Mucosa of descending colon (tissue), 3 donors: Measurements from ENCODE around the gene NFATC3. TPM values are rescaled to one million over a fixed set of nuclear protein-coding genes. Genes with fewer than 3 reads are reported as not detected.
"Not testable (repeated sequence)": the region's sequence is repeated elsewhere in the genome, so short reads cannot be mapped to it uniquely, and the experiment has no call there.

Source experiments
- ATAC-seq: fragments of 200-7000 bp; cut with Tn5 transposase; one replicate; pipeline ENCODE4 v1.9.1; 2020; ENCODE audit warnings: mild to moderate bottlenecking, moderate library complexity
- DNase-seq, 3 donors: peaks; one replicate each; pipeline ENCODE4 v3.0.0-alpha.2; 2020
- H3K36me3 ChIP-seq: fragments of 200-600 bp; one replicate; pipeline ENCODE4 v1.8.0; 2021; ENCODE audit warnings: low read depth, mild to moderate bottlenecking
- H3K4me1 ChIP-seq: fragments of 200-600 bp; one replicate; pipeline ENCODE4 v1.8.0; 2021; ENCODE audit warnings: low read depth, mild to moderate bottlenecking
- H3K4me3 ChIP-seq: fragments of 200-600 bp; one replicate; pipeline ENCODE4 v1.8.0; 2021; ENCODE audit warnings: mild to moderate bottlenecking
- H3K9me3 ChIP-seq: fragments of 200-600 bp; one replicate; pipeline ENCODE4 v1.8.0; 2021; ENCODE audit warnings: mild to moderate bottlenecking
- CTCF ChIP-seq: fragments of 200-600 bp; IDR thresholded peaks from one replicate; pipeline ENCODE4 v1.8.0; 2022; ENCODE audit warnings: antibody characterized with exemption, mild to moderate bottlenecking
- intact Hi-C, 2 donors: fragments of 100-400 bp; cut with DNase I in 1 of 2; cut with micrococcal nuclease in 1 of 2; formaldehyde crosslinking; loops; one replicate each; pipeline versions ENCODE4 v1.11.0 to v1.11.1; 2022; cut with DNase I, micrococcal nuclease
- total RNA-seq, 3 donors: library from RNA; stranded (reverse); fragmentation: NEBNext Ultra II Directional in 2 of 3; extraction: Animal tissue kit (Norgen Biotek cat#: 25700) in 2 of 3; gene quantifications; one replicate each; pipeline versions ENCODE4 v1.2.1 to v1.2.4, GENCODE V29; 2021 to 2023
- donor health status: DM: no; HTN: no; CAD: no; lungs with moderate emphysema.
- donor health status: DM: no; HTN: no; CAD: no.
- donor health status: DM: no; HTN: yes; CAD: no.

NFATC3 gene
- total RNA-seq, 3 donors from 2014 or later = 24.2 to 44.0 (median 25.5) TPM

- no peaks in the 10 kb centered on the region for H3K9me3 ChIP-seq
- intact Hi-C loops = no loop called here
These were observed 43.6 kb downstream of the NFATC3 start for GRCh38 chr16:68128577-68129305.

GRCh38 chr16:68130520-68130919 lies 45.4 kb downstream of the NFATC3 start:
- no peaks in the 10 kb centered on the region for H3K36me3 ChIP-seq
- DNase-seq (no peak), ATAC-seq (no peak)
- H3K4me1 ChIP-seq = no peaks in the 10 kb centered on the region
- no peaks in the 10 kb centered on the region for H3K9me3 ChIP-seq
- intact Hi-C loops = no loop called here
- H3K4me3 ChIP-seq = no peak overlapping the region
- no peak for TF ChIP-seq CTCF

More at GRCh38 chr16:68128577-68129305, 43.6 kb downstream of the NFATC3 start:
- Histone ChIP-seq H3K4me3 (no peak overlapping the region), H3K36me3 (no peaks in the 10 kb centered on the region), H3K4me1 (no peaks in the 10 kb centered on the region)
- ATAC-seq (no peak), DNase-seq (no peak)
- no peak for TF ChIP-seq CTCF

GRCh38 chr16:68131813-68132706 lies 46.9 kb downstream of the NFATC3 start:
- Histone ChIP-seq H3K4me3 (no peak overlapping the region), H3K36me3 (no peaks in the 10 kb centered on the region), H3K9me3 (no peaks in the 10 kb centered on the region), H3K4me1 (no peaks in the 10 kb centered on the region)
- ATAC-seq = no peak
- TF ChIP-seq CTCF = no peak
- no peak for DNase-seq
- intact Hi-C loops = no loop called here

GRCh38 chr16:68133000-68133399 lies 47.8 kb downstream of the NFATC3 start:
- intact Hi-C loops, H3K9me3 ChIP-seq, ATAC-seq, H3K4me1 ChIP-seq, H3K36me3 ChIP-seq, DNase-seq, H3K4me3 ChIP-seq: not testable (repeated sequence)

GRCh38 chr16:68134644-68135043 lies 49.5 kb downstream of the NFATC3 start:
- DNase-seq (no peak), ATAC-seq (no peak)
- Histone ChIP-seq H3K9me3 (no peaks in the 10 kb centered on the region), H3K4me1 (no peaks in the 10 kb centered on the region), H3K4me3 (no peak overlapping the region), H3K36me3 (no peaks in the 10 kb centered on the region)
- no peak for TF ChIP-seq CTCF
- intact Hi-C loops = no loop called here

GRCh38 chr16:68136515-68136914 lies 51.3 kb downstream of the NFATC3 start:
- Histone ChIP-seq H3K9me3 (no peaks in the 10 kb centered on the region), H3K4me1 (no peaks in the 10 kb centered on the region), H3K36me3 (no peaks in the 10 kb centered on the region), H3K4me3 (no peak overlapping the region)
- TF ChIP-seq CTCF = no peak
- intact Hi-C loops = no loop called here
- DNase-seq (no peak), ATAC-seq (no peak)
